OCI-LY1 (cell line): ENCODE measurements around the gene KRTAP13-2.

ENCODE experiments used
- H2AFZ ChIP-seq: fragments of 200-600 bp; sonication (generic), shearing (Covaris generic); 2 replicates; pipeline ENCODE4 v1.6.0; 2014; ENCODE audit warnings: antibody characterized with exemption, mild to moderate bottlenecking, low read length
- H3F3A ChIP-seq: fragments of 200-600 bp; sonication (generic), shearing (Covaris generic); 2 replicates; pipeline ENCODE4 v1.6.0; 2014; ENCODE audit warnings: mild to moderate bottlenecking, antibody characterized with exemption, low read length, moderate library complexity; ENCODE audit not compliant: insufficient read depth
- H3K27ac ChIP-seq: fragments of 200-600 bp; sonication (generic); 2 replicates; pipeline ENCODE4 v1.5.1; 2014; ENCODE audit warnings: low read length, mixed run types, mild to moderate bottlenecking, low read depth; ENCODE audit not compliant: poor library complexity, severe bottlenecking
- H3K27me3 ChIP-seq: fragments of 200-600 bp; sonication (generic); 2 replicates; pipeline ENCODE4 v1.6.0; 2014; ENCODE audit warnings: antibody characterized with exemption, mild to moderate bottlenecking, low read length, moderate library complexity; ENCODE audit not compliant: insufficient read depth
- H3K36me3 ChIP-seq: fragments of 200-600 bp; sonication (generic); 2 replicates; pipeline ENCODE4 v1.6.1; 2014; ENCODE audit warnings: mild to moderate bottlenecking, antibody characterized with exemption, low read length, moderate library complexity, mixed read lengths; ENCODE audit not compliant: insufficient read depth
- H3K4me1 ChIP-seq: fragments of 200-600 bp; sonication (generic); 2 replicates; pipeline ENCODE4 v1.5.1; 2014; ENCODE audit warnings: mild to moderate bottlenecking, low read length, moderate library complexity; ENCODE audit not compliant: insufficient read depth, severe bottlenecking
- H3K4me2 ChIP-seq: fragments of 200-600 bp; sonication (generic), shearing (Covaris generic); 2 replicates; pipeline ENCODE4 v1.6.1; 2014; ENCODE audit warnings: low read length
- H3K4me3 ChIP-seq: fragments of 200-600 bp; sonication (generic); 2 replicates; pipeline ENCODE4 v1.5.1; 2014; ENCODE audit warnings: low read length, low read depth, mild to moderate bottlenecking, mixed read lengths; ENCODE audit not compliant: poor library complexity, severe bottlenecking
- H3K79me2 ChIP-seq: fragments of 200-600 bp; shearing (Covaris generic); 2 replicates; pipeline ENCODE4 v1.6.1; 2016; ENCODE audit warnings: mixed run types, low read length, mixed read lengths; ENCODE audit not compliant: insufficient read depth
- H3K9ac ChIP-seq: fragments of 200-600 bp; sonication (generic), shearing (Covaris generic); 2 replicates; pipeline ENCODE4 v1.6.1; 2014; ENCODE audit warnings: mild to moderate bottlenecking, low read length, mixed read lengths
- H3K9me2 ChIP-seq: fragments of 200-600 bp; sonication (generic), shearing (Covaris generic); 2 replicates; pipeline ENCODE4 v1.6.1; 2014; ENCODE audit warnings: low read depth, mild to moderate bottlenecking, low read length, mixed read lengths
- H3K9me3 ChIP-seq: fragments of 200-600 bp; shearing (Covaris generic); 2 replicates; pipeline ENCODE4 v1.6.1; 2014; ENCODE audit warnings: low read length, mixed read lengths
- H4K20me1 ChIP-seq: fragments of 200-600 bp; sonication (generic), shearing (Covaris generic); 2 replicates; pipeline ENCODE4 v1.6.0; 2016; ENCODE audit warnings: mild to moderate bottlenecking, low read length; ENCODE audit not compliant: insufficient read depth
- CTCF ChIP-seq: fragments of 200-600 bp; sonication (generic), shearing (Covaris generic); IDR thresholded peaks from 2 replicates; pipeline ENCODE4 v1.5.1; 2017; ENCODE audit warnings: mild to moderate bottlenecking, antibody characterized with exemption, low read length, moderate library complexity, mixed read lengths
- EZH2 ChIP-seq: fragments of 200-600 bp; sonication (generic), shearing (Covaris generic); IDR thresholded peaks from 2 replicates; pipeline ENCODE4 v1.8.0; 2017; ENCODE audit warnings: borderline replicate concordance, mixed run types, mild to moderate bottlenecking, antibody characterized with exemption, low read length, moderate library complexity, mixed read lengths

The KRTAP13-2 gene

GRCh38 chr21:30395731-30396130 is 23.7 kb upstream of the KRTAP13-2 start, which contains the start of gene KRTAP13-1:
Gene KRTAP13-1 (plus strand): TSS chr21:30396031. CDS start chr21:30396087, 56 bp downstream.
- no peak within 1 kb of the TSS for H3K4me3 ChIP-seq
- H3K4me1 ChIP-seq = no peaks in the 10 kb centered on the region
- H3K9ac ChIP-seq = no peak within 1 kb of the TSS
- H4K20me1 ChIP-seq = no peaks in the 10 kb centered on the region
- H3F3A ChIP-seq = no peaks in the 10 kb centered on the region
- no peak within 1 kb of the TSS for H3K4me2 ChIP-seq
- no peaks in the 10 kb centered on the region for H3K27me3 ChIP-seq
- H3K79me2 ChIP-seq = no peaks in the 10 kb centered on the region
- no peaks in the 10 kb centered on the region for H3K9me3 ChIP-seq
- H2AFZ ChIP-seq = no peak within 1 kb of the TSS
- TF ChIP-seq CTCF (no peak), EZH2 (no peak)
- no peaks in the 10 kb centered on the region for H3K9me2 ChIP-seq
- no peaks in the 10 kb centered on the region for H3K36me3 ChIP-seq
- H3K27ac ChIP-seq = no peak within 1 kb of the TSS

- Histone ChIP-seq H3K27ac (no peak overlapping the region), H3K79me2 (no peaks in the 10 kb centered on the region), H3K9me2 (no peaks in the 10 kb centered on the region), H3F3A (no peaks in the 10 kb centered on the region), H3K36me3 (no peaks in the 10 kb centered on the region), H2AFZ (no peak overlapping the region), H4K20me1 (no peaks in the 10 kb centered on the region), H3K4me2 (no peak overlapping the region), H3K27me3 (no peaks in the 10 kb centered on the region), H3K4me3 (no peak overlapping the region), H3K9me3 (no peaks in the 10 kb centered on the region), H3K9ac (no peak overlapping the region), H3K4me1 (no peaks in the 10 kb centered on the region)
- TF ChIP-seq EZH2 (no peak), CTCF (no peak)
These were observed 19.5 kb upstream of the KRTAP13-2 start for GRCh38 chr21:30391492-30392025.

- no peaks in the 10 kb centered on the region for H3K36me3 ChIP-seq
- TF ChIP-seq EZH2 (no peak), CTCF (no peak)
- H3K9ac ChIP-seq = no peak overlapping the region
- H3K27ac ChIP-seq = no peak overlapping the region
- H3K27me3 ChIP-seq = no peaks in the 10 kb centered on the region
- H3K4me3 ChIP-seq = no peak overlapping the region
- H3K9me2 ChIP-seq = no peaks in the 10 kb centered on the region
- no peak overlapping the region for H2AFZ ChIP-seq
- H3K4me1 ChIP-seq = no peaks in the 10 kb centered on the region
- H3F3A ChIP-seq = no peaks in the 10 kb centered on the region
- H3K9me3 ChIP-seq = no peaks in the 10 kb centered on the region
- no peak overlapping the region for H3K4me2 ChIP-seq
- no peaks in the 10 kb centered on the region for H3K79me2 ChIP-seq
- H4K20me1 ChIP-seq = no peaks in the 10 kb centered on the region
These were observed 10.1 kb upstream of the KRTAP13-2 start for GRCh38 chr21:30382201-30382600.
